ENCODE results near the gene ANXA1. TPM values are rescaled to one million over a fixed set of nuclear protein-coding genes. Genes with fewer than 3 reads are reported as not detected.
A peak's percentile ranks its signal among the peaks of the same experiment; 100 is the strongest.

Gene ANXA1
- total RNA-seq, 1 experiment from 2014 or later = 731 TPM

DNA sequence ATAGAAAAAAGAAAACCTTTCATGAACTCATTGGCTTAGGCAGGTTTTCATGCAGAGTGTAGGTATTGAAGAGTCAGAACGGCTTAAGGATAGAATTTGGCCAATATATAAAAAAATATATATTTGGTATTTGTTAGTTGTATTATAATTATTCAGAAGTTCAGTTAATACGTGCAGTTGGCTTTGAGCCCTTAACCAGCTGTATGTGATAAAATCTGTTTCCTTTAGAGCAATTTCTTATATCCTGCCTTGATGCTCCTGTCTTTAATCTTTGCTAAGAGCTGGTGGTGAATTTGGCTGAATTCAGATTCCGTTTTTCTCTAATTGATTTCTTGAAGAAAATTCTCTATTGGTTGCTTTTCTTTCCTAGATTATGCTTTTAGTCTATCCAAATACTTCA, 3.7 kb downstream of the ANXA1 start:
- H3K27ac Mint-ChIP-seq (ENCODE audit: low read depth, unreplicated experiment) = peak overlapping the region; percentile 97
- no peaks in the 10 kb centered on the region for H3K27me3 Mint-ChIP-seq (ENCODE audit: insufficient read depth, unreplicated experiment)
- TF ChIP-seq, protein P1, sequence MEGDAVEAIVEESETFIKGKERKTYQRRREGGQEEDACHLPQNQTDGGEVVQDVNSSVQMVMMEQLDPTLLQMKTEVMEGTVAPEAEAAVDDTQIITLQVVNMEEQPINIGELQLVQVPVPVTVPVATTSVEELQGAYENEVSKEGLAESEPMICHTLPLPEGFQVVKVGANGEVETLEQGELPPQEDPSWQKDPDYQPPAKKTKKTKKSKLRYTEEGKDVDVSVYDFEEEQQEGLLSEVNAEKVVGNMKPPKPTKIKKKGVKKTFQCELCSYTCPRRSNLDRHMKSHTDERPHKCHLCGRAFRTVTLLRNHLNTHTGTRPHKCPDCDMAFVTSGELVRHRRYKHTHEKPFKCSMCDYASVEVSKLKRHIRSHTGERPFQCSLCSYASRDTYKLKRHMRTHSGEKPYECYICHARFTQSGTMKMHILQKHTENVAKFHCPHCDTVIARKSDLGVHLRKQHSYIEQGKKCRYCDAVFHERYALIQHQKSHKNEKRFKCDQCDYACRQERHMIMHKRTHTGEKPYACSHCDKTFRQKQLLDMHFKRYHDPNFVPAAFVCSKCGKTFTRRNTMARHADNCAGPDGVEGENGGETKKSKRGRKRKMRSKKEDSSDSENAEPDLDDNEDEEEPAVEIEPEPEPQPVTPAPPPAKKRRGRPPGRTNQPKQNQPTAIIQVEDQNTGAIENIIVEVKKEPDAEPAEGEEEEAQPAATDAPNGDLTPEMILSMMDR (IDR thresholded peaks at IDR 0.05; ENCODE audit: unreplicated experiment) = no peak
- DNase-seq (ENCODE audit: unreplicated experiment) = no peak
- peaks cover 89% of the 10 kb centered on the region for H3K36me3 Mint-ChIP-seq (ENCODE audit: insufficient read depth, unreplicated experiment)
- ChIA-PET POLR2A (interaction anchor here (0.8 to 5.1 kb wide), 15 partner anchors 10 to 50 kb away, joined by 3 to 95 read pairs (median 6); no protein-coding TSS in a partner anchor), CTCF (interaction anchor here (1.0 to 1.8 kb wide), 4 partner anchors 22 to 48 kb away, joined by 3 to 13 read pairs (median 5); no protein-coding TSS in a partner anchor)
- H3K4me3 Mint-ChIP-seq (ENCODE audit: unreplicated experiment) = peak overlapping the region; percentile 88
- H3K4me1 Mint-ChIP-seq (ENCODE audit: insufficient read depth, unreplicated experiment) = peaks cover 30% of the 10 kb centered on the region
- H3K9me3 Mint-ChIP-seq (ENCODE audit: unreplicated experiment) = no peaks in the 10 kb centered on the region
- no TSS peak for BruUV-seq (replicated peaks)
- intact Hi-C loops (cut with micrococcal nuclease) = no loop called here

DNA sequence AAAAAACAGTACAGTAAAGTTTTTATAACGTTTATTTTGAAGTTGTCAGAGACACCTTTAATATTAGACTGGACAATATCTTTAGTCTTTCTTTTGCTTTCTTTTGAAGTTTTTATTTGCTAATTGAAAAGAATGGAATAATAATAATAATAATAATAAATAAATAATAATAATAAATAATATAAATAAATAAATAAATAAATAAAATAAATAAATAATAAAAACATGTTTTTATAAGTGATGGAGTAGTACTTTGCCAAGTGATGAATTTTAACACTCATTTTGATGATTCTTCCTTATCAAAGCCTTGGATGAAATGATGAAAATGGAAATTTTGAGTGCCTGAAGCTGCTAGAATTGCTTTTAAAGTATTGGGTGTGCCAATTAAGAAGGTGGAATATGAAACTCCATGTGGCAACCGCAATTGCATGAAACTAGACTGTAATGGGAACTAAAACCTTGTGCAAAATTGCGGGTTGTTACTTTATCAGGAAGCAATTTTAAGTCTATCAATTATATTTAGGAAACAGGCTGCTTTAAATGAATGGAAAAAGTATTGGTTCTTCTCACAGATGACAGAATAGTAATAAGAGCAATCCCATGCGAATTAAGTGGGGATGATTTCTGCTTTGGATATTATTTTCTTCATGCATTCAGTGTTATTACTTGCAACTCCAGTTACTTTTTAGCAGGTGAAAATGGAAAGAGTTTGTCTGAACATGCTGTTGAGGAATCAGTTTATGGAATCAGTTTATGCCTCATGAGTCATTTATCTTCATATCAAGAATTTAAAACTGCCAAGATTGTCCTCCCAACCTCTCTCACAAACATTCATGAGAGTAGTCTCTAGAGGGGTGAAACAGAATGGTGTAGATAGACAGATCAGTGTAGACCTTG, 4.6 kb downstream of the ANXA1 start:
- TF ChIP-seq, protein P1 (IDR thresholded peaks at IDR 0.05; ENCODE audit: unreplicated experiment) = no peak
- Mint-ChIP-seq H3K9me3 (ENCODE audit: unreplicated experiment) (no peaks in the 10 kb centered on the region), H3K27ac (ENCODE audit: low read depth, unreplicated experiment) (peak overlapping the region; percentile 35), H3K4me1 (ENCODE audit: insufficient read depth, unreplicated experiment) (peaks cover 30% of the 10 kb centered on the region), H3K36me3 (ENCODE audit: insufficient read depth, unreplicated experiment) (peaks cover 94% of the 10 kb centered on the region), H3K4me3 (ENCODE audit: unreplicated experiment) (peak overlapping the region; percentile 88), H3K27me3 (ENCODE audit: insufficient read depth, unreplicated experiment) (no peaks in the 10 kb centered on the region)
- no TSS peak for BruUV-seq (replicated peaks)
- ChIA-PET POLR2A (interaction anchor here (0.8 to 5.1 kb wide), 13 partner anchors 9 to 49 kb away, joined by 3 to 95 read pairs (median 6); no protein-coding TSS in a partner anchor), CTCF (interaction anchor here (0.7 to 1.8 kb wide), 5 partner anchors 20 to 49 kb away, joined by 3 to 13 read pairs (median 5); no protein-coding TSS in a partner anchor)
- DNase-seq (ENCODE audit: unreplicated experiment) = no peak
- intact Hi-C loops (cut with micrococcal nuclease) = no loop called here

DNA sequence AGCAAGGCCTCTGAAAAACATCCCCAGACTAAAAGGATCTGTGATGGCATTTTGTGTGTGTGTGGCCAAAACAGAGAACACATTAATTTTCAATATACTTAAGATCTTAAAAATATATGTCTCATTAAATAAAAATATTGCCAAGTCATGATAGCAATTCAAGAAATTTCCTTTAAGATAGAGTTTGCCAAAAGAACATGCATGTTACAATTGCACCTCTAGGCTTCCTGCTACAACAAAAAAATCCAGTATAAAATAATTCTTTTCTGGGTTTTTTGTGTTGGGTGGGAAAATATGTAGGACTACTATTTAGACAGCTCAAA, 5.2 kb downstream of the ANXA1 start:
- ChIA-PET CTCF (interaction anchor here (0.7 to 2.2 kb wide), 4 partner anchors 20 to 51 kb away, joined by 4 to 18 read pairs (median 6); no protein-coding TSS in a partner anchor), POLR2A (interaction anchor here (0.8 to 5.1 kb wide), 6 partner anchors 15 to 44 kb away, joined by 3 to 95 read pairs (median 13); no protein-coding TSS in a partner anchor)
- no TSS peak for BruUV-seq (replicated peaks)
- TF ChIP-seq, protein P1 (IDR thresholded peaks at IDR 0.05; ENCODE audit: unreplicated experiment) = no peak
- intact Hi-C loops (cut with micrococcal nuclease) = no loop called here
- H3K27me3 Mint-ChIP-seq (ENCODE audit: insufficient read depth, unreplicated experiment) = no peaks in the 10 kb centered on the region
- H3K4me3 Mint-ChIP-seq (ENCODE audit: unreplicated experiment) = peak overlapping the region; percentile 88
- peaks cover 94% of the 10 kb centered on the region for H3K36me3 Mint-ChIP-seq (ENCODE audit: insufficient read depth, unreplicated experiment)
- peaks cover 30% of the 10 kb centered on the region for H3K4me1 Mint-ChIP-seq (ENCODE audit: insufficient read depth, unreplicated experiment)
- H3K27ac Mint-ChIP-seq (ENCODE audit: low read depth, unreplicated experiment) = peak overlapping the region; percentile 35
- no peak for DNase-seq (ENCODE audit: unreplicated experiment)
- H3K9me3 Mint-ChIP-seq (ENCODE audit: unreplicated experiment) = no peaks in the 10 kb centered on the region

DNA sequence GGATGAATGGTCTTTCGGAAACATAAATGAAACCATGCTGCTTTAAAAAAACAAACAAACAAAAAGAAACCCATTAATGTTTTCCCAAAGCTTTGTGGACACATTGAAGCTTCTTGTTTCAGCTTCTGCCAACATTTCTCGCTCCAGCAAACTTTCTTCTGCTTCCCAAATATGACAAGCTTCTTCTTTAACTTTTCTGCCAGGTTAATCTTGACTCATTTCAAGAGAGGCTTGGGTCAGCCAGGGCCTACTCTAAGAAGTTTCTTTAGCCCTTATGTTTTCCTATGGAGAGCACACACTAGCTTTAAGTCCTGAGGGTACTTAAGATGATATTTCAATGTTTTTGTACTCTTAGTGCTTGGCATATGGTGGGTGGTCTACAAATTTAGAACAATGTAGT, 6.1 kb downstream of the ANXA1 start:
- CTCF ChIA-PET = interaction anchor here (0.6 to 2.2 kb wide), 6 partner anchors 22 to 207 kb away, joined by 3 to 18 read pairs (median 4); no protein-coding TSS in a partner anchor
- peaks cover 30% of the 10 kb centered on the region for H3K4me1 Mint-ChIP-seq (ENCODE audit: insufficient read depth, unreplicated experiment)
- no peak for DNase-seq (ENCODE audit: unreplicated experiment)
- no peak overlapping the region for H3K27ac Mint-ChIP-seq (ENCODE audit: low read depth, unreplicated experiment)
- TF ChIP-seq, protein P1 (IDR thresholded peaks at IDR 0.05; ENCODE audit: unreplicated experiment) = no peak
- H3K9me3 Mint-ChIP-seq (ENCODE audit: unreplicated experiment) = no peaks in the 10 kb centered on the region
- no peak overlapping the region for H3K4me3 Mint-ChIP-seq (ENCODE audit: unreplicated experiment)
- POLR2A ChIA-PET = interaction anchor here (0.6 to 5.1 kb wide), 12 partner anchors 12 to 569 kb away, joined by 3 to 95 read pairs (median 4); no protein-coding TSS in a partner anchor
- BruUV-seq (replicated peaks) = no TSS peak
- H3K36me3 Mint-ChIP-seq (ENCODE audit: insufficient read depth, unreplicated experiment) = peaks cover 95% of the 10 kb centered on the region
- H3K27me3 Mint-ChIP-seq (ENCODE audit: insufficient read depth, unreplicated experiment) = no peaks in the 10 kb centered on the region
- intact Hi-C loops (cut with micrococcal nuclease) = no loop called here
